MM.1S (cell line): Measurements from ENCODE around the gene POC1A.

Experiments
- CTCF ChIP-seq: fragments of 300-600 bp; sonication (generic); IDR thresholded peaks from 2 replicates; pipeline ENCODE4 v1.5.1; 2016; ENCODE audit warnings: antibody characterized with exemption, low read length, mixed read lengths
- EZH2 ChIP-seq: fragments of 300-600 bp; sonication (generic); optimal IDR thresholded peaks from 2 replicates; pipeline ENCODE3; 2017; ENCODE audit warnings: low read depth, mild to moderate bottlenecking, antibody characterized with exemption, low read length, mixed read lengths

GRCh38 chr3:52065264-52065756, 88.9 kb downstream of the POC1A start:
- TF ChIP-seq CTCF (no peak), EZH2 (no peak)
